ENCODE measurements around the gene FAM168A. TPM values are rescaled to one million over a fixed set of nuclear protein-coding genes. Genes with fewer than 3 reads are reported as not detected.

Gene FAM168A
- total and polyA plus RNA-seq, 10 of the 15 experiments (the other 5 are each of a cell fraction or from before 2014, with no cell fraction given): 1.7 to 20.0 (median 10.0) TPM

- no peak for TF ChIP-seq PBX3 (IDR thresholded peaks at IDR 0.05; ENCODE audit: insufficient replicate concordance, low read depth, low read length)
- no peak for TF ChIP-seq SUPT20H (IDR thresholded peaks at IDR 0.05; ENCODE audit: borderline replicate concordance, control insufficient read depth, low read depth, low read length)
- no peak for TF ChIP-seq MLLT1 (IDR thresholded peaks at IDR 0.05)
- no peak for TF ChIP-seq PAX8 (IDR thresholded peaks at IDR 0.05)
These were observed 240.7 kb downstream of the FAM168A start (continued) for GRCh38 chr11:73356979-73357860.

- H3K9me3 ChIP-seq (replicated peaks; ENCODE audit: control insufficient read depth, insufficient read depth, low read length): no peaks in the 10 kb centered on the region
- FAIRE-seq: no peak
- no peak overlapping the region for H3K4me3 ChIP-seq
- ChIA-PET CTCF (interaction anchor here (0.9 to 15.3 kb wide), 4 partner anchors 12 to 308 kb away, joined by 3 to 400 read pairs (median 4); no protein-coding TSS in a partner anchor), SMC1A (ENCODE audit: uncharacterized antibody, unreplicated experiment) (interaction anchor here (0.7 to 1.9 kb wide), 3 partner anchors 27 to 449 kb away, joined by 3 to 4 read pairs (median 3); no protein-coding TSS in a partner anchor), RAD21 (ENCODE audit: unreplicated experiment) (interaction anchor here (0.5 to 1.1 kb wide), 3 partner anchors 20 to 884 kb away, joined by 3 to 4 read pairs (median 4); no protein-coding TSS in a partner anchor), POLR2A (interaction anchor here (0.7 kb wide), 1 partner anchor 48 kb away, joined by 4 read pairs; no protein-coding TSS in a partner anchor)
- H3K4me2 ChIP-seq (ENCODE audit: control insufficient read depth, insufficient read depth): no peak overlapping the region
- WGBS (ENCODE audit: insufficient coverage, insufficient replicate concordance, low lambda C conversion rate, missing lambda C conversion rate): 64% methylated on average over 4 of the region's 4 CpGs
- peaks cover 0 to 4% of the 10 kb centered on the region in 2 experiments; a peak in 2 of 4 replicates for H3K36me3 ChIP-seq (ENCODE audit: control insufficient read depth in 2 of 2, insufficient read depth in 2 of 2, low read length in 1 of 2)
- ATAC-seq: no peak
- BruUV-seq (replicated peaks): no TSS peak
- intact Hi-C loops (cut with micrococcal nuclease; ENCODE audit: unreplicated experiment) (no loop called here), in situ Hi-C loops (cut with MboI) (no loop called here)
- H4K20me1 ChIP-seq (ENCODE audit: control insufficient read depth, insufficient read depth): no peaks in the 10 kb centered on the region
- DNase-seq (ENCODE audit: low read depth, low spot score): no peak
- H3K4me1 ChIP-seq (ENCODE audit: control insufficient read depth, insufficient read depth, low read length): no peaks in the 10 kb centered on the region
- H2AFZ ChIP-seq (ENCODE audit: control insufficient read depth, low read depth, low read length): no peak overlapping the region
- H3K9ac ChIP-seq (ENCODE audit: control insufficient read depth, insufficient read depth, low read length): no peak overlapping the region
- H3K27ac ChIP-seq (ENCODE audit: control insufficient read depth, insufficient read depth): no peak overlapping the region
- H3K79me2 ChIP-seq (ENCODE audit: control insufficient read depth, insufficient read depth, low read length): no peaks in the 10 kb centered on the region
- H3K27me3 ChIP-seq (replicated peaks in 1 of 2; ENCODE audit: control insufficient read depth in 2 of 2, insufficient read depth in 2 of 2, low read length in 1 of 2): no peaks in the 10 kb centered on the region
- TF ChIP-seq STAT3 (IDR thresholded peaks at IDR 0.05; ENCODE audit: low read depth, low read length): no peak
- TF ChIP-seq GABPA (IDR thresholded peaks at IDR 0.05; ENCODE audit: low read depth): no peak
- TF ChIP-seq ZBTB4 (CRISPR knock-in tag; IDR thresholded peaks at IDR 0.05): no peak
- TF ChIP-seq STAT1 (conservative IDR thresholded peaks at IDR 0.05): no peak
- TF ChIP-seq IKZF1 (conservative IDR thresholded peaks at IDR 0.05): no peak
- no peak for TF ChIP-seq CHD2 (IDR thresholded peaks at IDR 0.05; ENCODE audit: borderline replicate concordance, low read depth, low read length)
- no peak for TF ChIP-seq SMAD5 (IDR thresholded peaks at IDR 0.05; ENCODE audit: low read depth)
- no peak for TF ChIP-seq USF1 (IDR thresholded peaks at IDR 0.05; ENCODE audit: borderline replicate concordance, extremely low read length, insufficient read depth, low read depth, low read length)
- no peak for TF ChIP-seq SUPT20H (IDR thresholded peaks at IDR 0.05; ENCODE audit: borderline replicate concordance, control insufficient read depth, low read depth, low read length)
- TF ChIP-seq SMAD1 (IDR thresholded peaks at IDR 0.05; ENCODE audit: low read depth, partially characterized antibody): no peak
- no peak for TF ChIP-seq JUND (IDR thresholded peaks at IDR 0.05; ENCODE audit: low read depth, low read length)
These were observed 242.8 kb downstream of the FAM168A start for GRCh38 chr11:73355109-73355508.
